Muscle layer of colon (tissue), 2 donors: ENCODE data around the gene ARPC3.
A peak's percentile ranks its signal among the peaks of the same experiment; 100 is the strongest.
"Not testable (repeated sequence)": the region's sequence is repeated elsewhere in the genome, so short reads cannot be mapped to it uniquely, and the experiment has no call there.

Experiments used
- H3K27ac ChIP-seq: one replicate; pipeline ENCODE4 v1.7.0; 2013; ENCODE audit warnings: low read depth, mild to moderate bottlenecking, low read length, moderate library complexity
- H3K27me3 ChIP-seq, 2 donors: one replicate each; pipeline ENCODE4 v1.7.0; 2013; ENCODE audit warnings: low read length in 2 of 2, mild to moderate bottlenecking in 2 of 2; ENCODE audit not compliant: insufficient read depth in 2 of 2, control insufficient read depth in 1 of 2
- H3K36me3 ChIP-seq: one replicate; pipeline ENCODE4 v1.7.0; 2013; ENCODE audit warnings: mild to moderate bottlenecking, low read length; ENCODE audit not compliant: insufficient read depth
- H3K4me1 ChIP-seq: one replicate; pipeline ENCODE4 v1.7.0; 2013; ENCODE audit warnings: mild to moderate bottlenecking, low read length; ENCODE audit not compliant: insufficient read depth
- H3K4me3 ChIP-seq, 2 donors: one replicate each; pipeline ENCODE4 v1.7.0; 2013; ENCODE audit warnings: low read length in 2 of 2, low read depth in 1 of 2, mild to moderate bottlenecking in 1 of 2, moderate library complexity in 1 of 2
- H3K9ac ChIP-seq: one replicate; pipeline ENCODE4 v1.7.0; 2013; ENCODE audit warnings: low read length
- H3K9me3 ChIP-seq: one replicate; pipeline ENCODE4 v1.7.0; 2013; ENCODE audit warnings: mild to moderate bottlenecking, low read length
- donor health status: abdominal sarcoma.
- donor health status: Adenocarcinoma of cecum.

The ARPC3 gene

GRCh38 chr12:110451263-110451662 is 1.1 kb upstream of the ARPC3 start:
- Histone ChIP-seq H3K27me3 (no peaks in the 10 kb centered on the region), H3K9ac (no peak overlapping the region), H3K4me1 (peaks cover 15% of the 10 kb centered on the region), H3K9me3 (no peaks in the 10 kb centered on the region), H3K27ac (peak overlapping the region; percentile 17), H3K36me3 (peaks cover 16% of the 10 kb centered on the region), H3K4me3 (no peak overlapping the region)

- Histone ChIP-seq H3K27me3 (no peaks in the 10 kb centered on the region), H3K4me1 (peaks cover 15% of the 10 kb centered on the region), H3K4me3 (no peak overlapping the region), H3K9me3 (no peaks in the 10 kb centered on the region), H3K27ac (no peak overlapping the region), H3K9ac (no peak overlapping the region), H3K36me3 (peaks cover 32% of the 10 kb centered on the region)
These were observed 5.7 kb downstream of the ARPC3 start for GRCh38 chr12:110444455-110444854.

- Histone ChIP-seq H3K4me1 (no peaks in the 10 kb centered on the region), H3K4me3 (no peak overlapping the region), H3K27me3 (no peaks in the 10 kb centered on the region), H3K27ac (no peak overlapping the region), H3K9me3 (no peaks in the 10 kb centered on the region), H3K36me3 (peaks cover 42% of the 10 kb centered on the region), H3K9ac (no peak overlapping the region)
These were observed 13.9 kb downstream of the ARPC3 start for GRCh38 chr12:110436231-110436630.

- Histone ChIP-seq H3K4me3 (no peak overlapping the region), H3K4me1 (no peaks in the 10 kb centered on the region), H3K36me3 (peaks cover 12% of the 10 kb centered on the region), H3K27ac (no peak overlapping the region), H3K9me3 (no peaks in the 10 kb centered on the region), H3K27me3 (no peaks in the 10 kb centered on the region), H3K9ac (no peak overlapping the region)
These were observed 18.1 kb downstream of the ARPC3 start for GRCh38 chr12:110431957-110432587.

- H3K9me3 ChIP-seq, H3K9ac ChIP-seq, H3K36me3 ChIP-seq: not testable (repeated sequence)
These were observed 20.5 kb downstream of the ARPC3 start for GRCh38 chr12:110429676-110430075.

GRCh38 chr12:110426406-110426805 is 23.7 kb downstream of the ARPC3 start:
- no peak overlapping the region for H3K4me3 ChIP-seq
- H3K9me3 ChIP-seq = no peaks in the 10 kb centered on the region
- H3K36me3 ChIP-seq = no peaks in the 10 kb centered on the region
- H3K27me3 ChIP-seq = no peaks in the 10 kb centered on the region
- H3K4me1 ChIP-seq = no peaks in the 10 kb centered on the region
- no peak overlapping the region for H3K9ac ChIP-seq
- no peak overlapping the region for H3K27ac ChIP-seq

More at GRCh38 chr12:110429676-110430075, 20.5 kb downstream of the ARPC3 start:
- not testable (repeated sequence) for H3K4me3 ChIP-seq, H3K4me1 ChIP-seq, H3K27me3 ChIP-seq, H3K27ac ChIP-seq

- no peaks in the 10 kb centered on the region for H3K4me1 ChIP-seq
- no peaks in the 10 kb centered on the region for H3K27me3 ChIP-seq
These were observed 25.9 kb downstream of the ARPC3 start for GRCh38 chr12:110424237-110424636.

GRCh38 chr12:110421701-110422100 is 28.4 kb downstream of the ARPC3 start:
- no peak overlapping the region for H3K9ac ChIP-seq
- no peak overlapping the region for H3K4me3 ChIP-seq
- H3K4me1 ChIP-seq = no peaks in the 10 kb centered on the region
- H3K9me3 ChIP-seq = no peaks in the 10 kb centered on the region
- no peaks in the 10 kb centered on the region for H3K36me3 ChIP-seq
- no peaks in the 10 kb centered on the region for H3K27me3 ChIP-seq
- H3K27ac ChIP-seq = no peak overlapping the region

More at GRCh38 chr12:110424237-110424636, 25.9 kb downstream of the ARPC3 start:
- no peaks in the 10 kb centered on the region for H3K9me3 ChIP-seq
- H3K27ac ChIP-seq = no peak overlapping the region
- no peaks in the 10 kb centered on the region for H3K36me3 ChIP-seq
- no peak overlapping the region for H3K9ac ChIP-seq
- H3K4me3 ChIP-seq = no peak overlapping the region

GRCh38 chr12:110421159-110421661 is 28.9 kb downstream of the ARPC3 start:
- Histone ChIP-seq H3K27ac (no peak overlapping the region), H3K27me3 (no peaks in the 10 kb centered on the region), H3K36me3 (no peaks in the 10 kb centered on the region), H3K9me3 (no peaks in the 10 kb centered on the region), H3K4me3 (no peak overlapping the region), H3K9ac (no peak overlapping the region), H3K4me1 (no peaks in the 10 kb centered on the region)

- H3K9me3 ChIP-seq, H3K9ac ChIP-seq, H3K36me3 ChIP-seq, H3K27ac ChIP-seq, H3K4me3 ChIP-seq, H3K27me3 ChIP-seq, H3K4me1 ChIP-seq: not testable (repeated sequence)
These were observed 29.5 kb downstream of the ARPC3 start for GRCh38 chr12:110420644-110421043.

- H3K9me3 ChIP-seq, H3K36me3 ChIP-seq, H3K4me1 ChIP-seq, H3K27me3 ChIP-seq, H3K9ac ChIP-seq, H3K4me3 ChIP-seq, H3K27ac ChIP-seq: not testable (repeated sequence)
These were observed 33.0 kb downstream of the ARPC3 start for GRCh38 chr12:110417113-110417512.

- H3K9ac ChIP-seq, H3K4me3 ChIP-seq, H3K4me1 ChIP-seq, H3K36me3 ChIP-seq, H3K27me3 ChIP-seq, H3K27ac ChIP-seq, H3K9me3 ChIP-seq: not testable (repeated sequence)
These were observed 40.1 kb downstream of the ARPC3 start for GRCh38 chr12:110410086-110410485.
